ENCODE results near the gene RABGGTA. TPM values are rescaled to one million over a fixed set of nuclear protein-coding genes. Genes with fewer than 3 reads are reported as not detected.

Gene RABGGTA
- total RNA-seq, 2 experiments from 2014 or later: 24.3 to 27.3 TPM

- no peaks in the 10 kb centered on the region for H3K9me3 ChIP-seq (ENCODE audit: low read length)
- TF ChIP-seq CTCF (conservative IDR thresholded peaks at IDR 0.05; ENCODE audit: low read length) (no peak), EZH2phosphoT487 (IDR thresholded peaks at IDR 0.05; ENCODE audit: borderline replicate concordance, low read depth, low read length) (no peak)
- H3K27ac ChIP-seq (ENCODE audit: low read depth, low read length, poor library complexity, severe bottlenecking): peak within 1 kb of the TSS; percentile 74
- peak within 1 kb of the TSS; percentile 87 for H3K4me2 ChIP-seq (ENCODE audit: low read length)
- DNase-seq (ENCODE audit: low spot score): peak; percentile 23
- H3K36me3 ChIP-seq (ENCODE audit: insufficient read depth, low read length): peaks cover 50% of the 10 kb centered on the region
- ChIA-PET CTCF (ENCODE audit: unreplicated experiment) (interaction anchor here (0.7 kb wide), 1 partner anchor 60 kb away, joined by 3 read pairs; no protein-coding TSS in a partner anchor), POLR2A (interaction anchor here (0.5 to 1.5 kb wide), 4 partner anchors 9 to 116 kb away, joined by 4 to 8 read pairs (median 4); partner anchors contain the start of genes CHMP4A and TINF2)
- peaks cover 42% of the 10 kb centered on the region for H3K79me2 ChIP-seq (ENCODE audit: insufficient read depth, low read depth, low read length)
- peak within 1 kb of the TSS; percentile 94 for H2AFZ ChIP-seq (ENCODE audit: low read length)
- TSS peak; percentile 76 for BruUV-seq (replicated peaks)
- H3K4me3 ChIP-seq (ENCODE audit: low read depth, low read length, poor library complexity, severe bottlenecking): peak within 1 kb of the TSS; percentile 84
- no peaks in the 10 kb centered on the region for H3K9me2 ChIP-seq (ENCODE audit: insufficient read depth, low read length)
- peaks cover 30% of the 10 kb centered on the region for H3K4me1 ChIP-seq (ENCODE audit: insufficient read depth, low read length, poor library complexity, severe bottlenecking)
- no peaks in the 10 kb centered on the region for H4K20me1 ChIP-seq (ENCODE audit: insufficient read depth, low read length)
- intact Hi-C loops (cut with micrococcal nuclease; ENCODE audit: unreplicated experiment): loop anchor here (1.0 kb wide), 1 partner anchor 20 kb away; the partner anchor contains the start of gene CHMP4A
These were observed 38.5 kb downstream of the RABGGTA start, which contains the start of gene GMPR2 for GRCh38 chr14:24232645-24233537. Gene GMPR2 (plus strand): TSS chr14:24232929. CDS start chr14:24233254, 325 bp downstream.

GRCh38 chr14:24232121-24232644, 39.2 kb downstream of the RABGGTA start, which contains the start of gene NEDD8:
Gene NEDD8 (minus strand): TSS chr14:24232367. CDS start chr14:24232267, 100 bp downstream.
- TF ChIP-seq EZH2phosphoT487 (IDR thresholded peaks at IDR 0.05; ENCODE audit: borderline replicate concordance, low read depth, low read length) (no peak), CTCF (conservative IDR thresholded peaks at IDR 0.05; ENCODE audit: low read length) (no peak)
- peak within 1 kb of the TSS; percentile 84 for H3K4me3 ChIP-seq (ENCODE audit: low read depth, low read length, poor library complexity, severe bottlenecking)
- ChIA-PET POLR2A (interaction anchor here (0.5 to 1.5 kb wide), 3 partner anchors 10 to 117 kb away, joined by 4 to 8 read pairs (median 4); partner anchors contain the start of gene TINF2), CTCF (ENCODE audit: unreplicated experiment) (interaction anchor here (0.7 kb wide), 1 partner anchor 61 kb away, joined by 3 read pairs; no protein-coding TSS in a partner anchor)
- intact Hi-C loops (cut with micrococcal nuclease; ENCODE audit: unreplicated experiment): loop anchor here (1.0 kb wide), 1 partner anchor 19 kb away; the partner anchor contains the start of gene CHMP4A
- peak within 1 kb of the TSS; percentile 94 for H2AFZ ChIP-seq (ENCODE audit: low read length)
- H3K36me3 ChIP-seq (ENCODE audit: insufficient read depth, low read length): peaks cover 50% of the 10 kb centered on the region
- no TSS peak for BruUV-seq (replicated peaks)
- H3K9me3 ChIP-seq (ENCODE audit: low read length): no peaks in the 10 kb centered on the region
- peak within 1 kb of the TSS; percentile 87 for H3K4me2 ChIP-seq (ENCODE audit: low read length)
- peak within 1 kb of the TSS; percentile 74 for H3K27ac ChIP-seq (ENCODE audit: low read depth, low read length, poor library complexity, severe bottlenecking)
- H3K79me2 ChIP-seq (ENCODE audit: insufficient read depth, low read depth, low read length): peaks cover 48% of the 10 kb centered on the region
- no peaks in the 10 kb centered on the region for H3K9me2 ChIP-seq (ENCODE audit: insufficient read depth, low read length)
- peaks cover 30% of the 10 kb centered on the region for H3K4me1 ChIP-seq (ENCODE audit: insufficient read depth, low read length, poor library complexity, severe bottlenecking)
- H4K20me1 ChIP-seq (ENCODE audit: insufficient read depth, low read length): no peaks in the 10 kb centered on the region
- peak; percentile 92 for DNase-seq (ENCODE audit: low spot score)

All from OCI-LY7 (cell line).